A673 (cell line): ENCODE data around the gene PSMB2.

Experiments used
- CTCF ChIP-seq: fragments of 300-800, 200-600 bp; sonication (generic); conservative IDR thresholded peaks from 2 replicates; pipeline ENCODE4 v1.5.1; 2017; ENCODE audit warnings: low read depth, mild to moderate bottlenecking, antibody characterized with exemption, low read length, moderate library complexity, mixed read lengths
- EZH2 ChIP-seq: fragments of 200-600 bp; sonication (generic); IDR thresholded peaks from 2 replicates; pipeline ENCODE4 v1.6.1; 2017; ENCODE audit warnings: borderline replicate concordance, low read depth, mild to moderate bottlenecking, mixed read lengths, antibody characterized with exemption, low read length; ENCODE audit not compliant: poor library complexity, severe bottlenecking

- no peak for TF ChIP-seq CTCF
- TF ChIP-seq EZH2: no peak
Observed at GRCh38 chr1:35576061-35576765, 65.1 kb downstream of the PSMB2 start.
